ENCODE measurements around the gene TENT5A.

GRCh38 chr6:81727876-81728517, 24.5 kb downstream of the TENT5A start:
- TF ChIP-seq CTCF (IDR thresholded peaks at IDR 0.05; ENCODE audit: low read depth, low read length): no peak
- TF ChIP-seq EZH2phosphoT487 (IDR thresholded peaks at IDR 0.05; ENCODE audit: low read depth): no peak

Measured in OCI-LY3 (cell line).